ENCODE measurements around the gene KLHL10.
A peak's percentile ranks its signal among the peaks of the same experiment; 100 is the strongest.

Gene KLHL10

GRCh38 chr17:41803049-41804020 is 34.3 kb upstream of the KLHL10 start:
- no peak for TF ChIP-seq FOXP2 (optimal IDR thresholded peaks at IDR 0.05; ENCODE audit: borderline replicate concordance, extremely low read depth, extremely low read length, insufficient read depth)
- TF ChIP-seq POLR2AphosphoS5 (IDR thresholded peaks at IDR 0.05; ENCODE audit: low read depth, low read length): no peak
- TF ChIP-seq, protein P1, sequence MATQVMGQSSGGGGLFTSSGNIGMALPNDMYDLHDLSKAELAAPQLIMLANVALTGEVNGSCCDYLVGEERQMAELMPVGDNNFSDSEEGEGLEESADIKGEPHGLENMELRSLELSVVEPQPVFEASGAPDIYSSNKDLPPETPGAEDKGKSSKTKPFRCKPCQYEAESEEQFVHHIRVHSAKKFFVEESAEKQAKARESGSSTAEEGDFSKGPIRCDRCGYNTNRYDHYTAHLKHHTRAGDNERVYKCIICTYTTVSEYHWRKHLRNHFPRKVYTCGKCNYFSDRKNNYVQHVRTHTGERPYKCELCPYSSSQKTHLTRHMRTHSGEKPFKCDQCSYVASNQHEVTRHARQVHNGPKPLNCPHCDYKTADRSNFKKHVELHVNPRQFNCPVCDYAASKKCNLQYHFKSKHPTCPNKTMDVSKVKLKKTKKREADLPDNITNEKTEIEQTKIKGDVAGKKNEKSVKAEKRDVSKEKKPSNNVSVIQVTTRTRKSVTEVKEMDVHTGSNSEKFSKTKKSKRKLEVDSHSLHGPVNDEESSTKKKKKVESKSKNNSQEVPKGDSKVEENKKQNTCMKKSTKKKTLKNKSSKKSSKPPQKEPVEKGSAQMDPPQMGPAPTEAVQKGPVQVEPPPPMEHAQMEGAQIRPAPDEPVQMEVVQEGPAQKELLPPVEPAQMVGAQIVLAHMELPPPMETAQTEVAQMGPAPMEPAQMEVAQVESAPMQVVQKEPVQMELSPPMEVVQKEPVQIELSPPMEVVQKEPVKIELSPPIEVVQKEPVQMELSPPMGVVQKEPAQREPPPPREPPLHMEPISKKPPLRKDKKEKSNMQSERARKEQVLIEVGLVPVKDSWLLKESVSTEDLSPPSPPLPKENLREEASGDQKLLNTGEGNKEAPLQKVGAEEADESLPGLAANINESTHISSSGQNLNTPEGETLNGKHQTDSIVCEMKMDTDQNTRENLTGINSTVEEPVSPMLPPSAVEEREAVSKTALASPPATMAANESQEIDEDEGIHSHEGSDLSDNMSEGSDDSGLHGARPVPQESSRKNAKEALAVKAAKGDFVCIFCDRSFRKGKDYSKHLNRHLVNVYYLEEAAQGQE (IDR thresholded peaks at IDR 0.05; ENCODE audit: insufficient read depth in 1 of 2, low read depth in 2 of 2, low read length in 2 of 2): no peak
- TF ChIP-seq TAF1 (IDR thresholded peaks at IDR 0.05; ENCODE audit: borderline replicate concordance, insufficient read depth, low read length): no peak
- TF ChIP-seq SIN3A (IDR thresholded peaks at IDR 0.05; ENCODE audit: borderline replicate concordance, insufficient read depth, low read length): no peak

DNA sequence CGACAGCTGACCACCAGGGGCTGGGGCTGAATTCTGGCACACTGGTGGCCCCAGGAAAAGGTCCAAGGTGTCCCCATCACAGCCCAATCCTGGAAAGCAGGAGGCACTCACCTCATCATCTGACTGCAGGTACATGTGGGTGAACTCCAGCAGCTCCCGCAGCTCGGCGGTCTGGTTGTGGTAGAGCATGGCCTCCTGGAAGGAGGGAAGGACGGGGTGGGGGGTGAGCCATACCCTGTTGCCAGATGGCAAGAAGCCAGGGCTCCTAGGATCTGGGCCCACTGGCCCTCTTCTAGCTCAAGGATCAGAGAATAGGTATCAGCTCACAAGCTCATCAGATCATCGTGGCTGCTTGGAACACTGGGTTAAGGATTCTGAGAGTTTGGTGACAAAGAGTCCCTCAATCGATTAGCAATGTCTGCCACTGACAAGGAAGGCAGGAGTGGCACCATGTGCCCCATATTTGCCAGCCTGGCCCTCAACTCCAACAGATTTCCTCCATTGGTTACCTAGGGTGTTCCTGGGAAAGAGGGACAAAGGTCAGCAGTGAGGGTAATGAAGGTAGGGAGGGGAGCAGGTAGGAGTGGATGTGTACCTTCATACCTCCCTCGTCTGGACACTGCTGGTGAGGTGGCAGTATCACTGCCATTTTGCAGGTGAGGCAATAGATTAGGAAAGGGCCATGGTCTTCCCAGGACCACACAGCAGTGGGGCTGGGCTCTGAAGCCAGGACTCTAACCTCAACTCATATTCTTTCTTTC is 30.8 kb upstream of the KLHL10 start:
- TF ChIP-seq POLR2AphosphoS5 (IDR thresholded peaks at IDR 0.05; ENCODE audit: low read depth, low read length): no peak
- no peak for TF ChIP-seq SIN3A (IDR thresholded peaks at IDR 0.05; ENCODE audit: borderline replicate concordance, insufficient read depth, low read length)

DNA sequence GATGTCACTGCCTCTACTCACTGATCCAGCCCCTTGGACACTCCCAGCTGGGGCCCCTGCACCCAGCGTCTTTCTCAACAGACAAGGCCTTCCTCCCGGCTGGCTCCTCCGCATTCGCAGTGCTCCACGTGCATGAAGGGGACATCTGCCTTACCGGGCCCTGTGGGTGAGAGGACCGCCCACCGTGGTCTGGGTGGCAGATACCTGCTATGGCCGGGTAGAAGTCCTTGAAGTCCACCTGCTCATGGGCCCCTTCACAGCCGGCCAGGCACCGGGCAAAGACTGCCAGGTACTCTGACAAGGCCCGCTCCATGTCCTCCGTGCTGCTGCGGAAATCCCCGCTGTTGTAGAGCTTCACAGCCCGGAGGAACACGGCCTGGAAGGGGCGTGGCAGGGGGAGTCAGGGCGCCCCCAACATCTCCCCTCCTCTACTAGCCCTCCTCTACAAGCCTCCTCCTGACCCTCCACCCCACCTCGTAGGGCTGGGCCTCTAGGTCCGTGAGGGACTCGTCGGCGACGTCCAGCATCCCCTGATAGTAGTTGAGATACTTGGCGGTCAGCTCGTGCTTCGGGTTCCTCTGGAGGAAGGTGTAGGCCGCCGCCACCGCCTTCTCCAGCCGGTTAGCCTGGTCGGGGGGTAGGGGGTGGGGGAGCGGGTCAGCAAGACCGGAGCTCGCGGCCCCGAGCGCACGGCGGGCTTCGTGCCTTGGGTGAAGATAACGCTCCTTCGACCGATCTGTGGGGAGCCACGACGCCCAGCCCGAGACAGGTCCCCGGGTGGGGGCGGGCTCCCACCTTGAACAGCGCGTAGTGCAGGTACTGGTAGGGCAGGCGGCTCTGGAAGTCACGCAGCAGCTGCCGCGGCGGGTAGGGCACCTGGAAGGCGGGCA is 26.7 kb upstream of the KLHL10 start:
- TF ChIP-seq SIN3A (IDR thresholded peaks at IDR 0.05; ENCODE audit: borderline replicate concordance, insufficient read depth, low read length) (no peak), POLR2AphosphoS5 (IDR thresholded peaks at IDR 0.05; ENCODE audit: low read depth, low read length) (no peak), TAF1 (IDR thresholded peaks at IDR 0.05; ENCODE audit: borderline replicate concordance, insufficient read depth, low read length) (no peak), FOXP2 (optimal IDR thresholded peaks at IDR 0.05; ENCODE audit: borderline replicate concordance, extremely low read depth, extremely low read length, insufficient read depth) (no peak)
- TF ChIP-seq, protein P1 (IDR thresholded peaks at IDR 0.05; ENCODE audit: insufficient read depth in 1 of 2, low read depth in 2 of 2, low read length in 2 of 2): no peak

- TF ChIP-seq SIN3A (IDR thresholded peaks at IDR 0.05; ENCODE audit: borderline replicate concordance, insufficient read depth, low read length) (no peak), TAF1 (IDR thresholded peaks at IDR 0.05; ENCODE audit: borderline replicate concordance, insufficient read depth, low read length) (no peak), FOXP2 (optimal IDR thresholded peaks at IDR 0.05; ENCODE audit: borderline replicate concordance, extremely low read depth, extremely low read length, insufficient read depth) (peak; percentile 7), POLR2AphosphoS5 (IDR thresholded peaks at IDR 0.05; ENCODE audit: low read depth, low read length) (peak; percentile 76)
- TF ChIP-seq, protein P1 (IDR thresholded peaks at IDR 0.05; ENCODE audit: insufficient read depth in 1 of 2, low read depth in 2 of 2, low read length in 2 of 2): 0 out of 4 replicates have a peak, but pooled peaks of 1 of the 2 experiments have one; percentile 21
Observed at GRCh38 chr17:41811549-41812380, 25.9 kb upstream of the KLHL10 start, which contains the start of gene P3H4. P3H4 (minus strand) TSS chr17:41811949; CDS start chr17:41811915, 34 bp downstream.

Measured in PFSK-1 (cell line).